ENCODE results near the gene PODXL.
"Not testable (repeated sequence)": the region's sequence is repeated elsewhere in the genome, so short reads cannot be mapped to it uniquely, and the experiment has no call there.

The PODXL gene

GRCh38 chr7:131507592-131508331 lies 48.7 kb downstream of the PODXL start:
- DNase-seq, result peak; percentile 70

GRCh38 chr7:131506597-131506996 lies 49.8 kb downstream of the PODXL start:
- no peak for DNase-seq

DNA sequence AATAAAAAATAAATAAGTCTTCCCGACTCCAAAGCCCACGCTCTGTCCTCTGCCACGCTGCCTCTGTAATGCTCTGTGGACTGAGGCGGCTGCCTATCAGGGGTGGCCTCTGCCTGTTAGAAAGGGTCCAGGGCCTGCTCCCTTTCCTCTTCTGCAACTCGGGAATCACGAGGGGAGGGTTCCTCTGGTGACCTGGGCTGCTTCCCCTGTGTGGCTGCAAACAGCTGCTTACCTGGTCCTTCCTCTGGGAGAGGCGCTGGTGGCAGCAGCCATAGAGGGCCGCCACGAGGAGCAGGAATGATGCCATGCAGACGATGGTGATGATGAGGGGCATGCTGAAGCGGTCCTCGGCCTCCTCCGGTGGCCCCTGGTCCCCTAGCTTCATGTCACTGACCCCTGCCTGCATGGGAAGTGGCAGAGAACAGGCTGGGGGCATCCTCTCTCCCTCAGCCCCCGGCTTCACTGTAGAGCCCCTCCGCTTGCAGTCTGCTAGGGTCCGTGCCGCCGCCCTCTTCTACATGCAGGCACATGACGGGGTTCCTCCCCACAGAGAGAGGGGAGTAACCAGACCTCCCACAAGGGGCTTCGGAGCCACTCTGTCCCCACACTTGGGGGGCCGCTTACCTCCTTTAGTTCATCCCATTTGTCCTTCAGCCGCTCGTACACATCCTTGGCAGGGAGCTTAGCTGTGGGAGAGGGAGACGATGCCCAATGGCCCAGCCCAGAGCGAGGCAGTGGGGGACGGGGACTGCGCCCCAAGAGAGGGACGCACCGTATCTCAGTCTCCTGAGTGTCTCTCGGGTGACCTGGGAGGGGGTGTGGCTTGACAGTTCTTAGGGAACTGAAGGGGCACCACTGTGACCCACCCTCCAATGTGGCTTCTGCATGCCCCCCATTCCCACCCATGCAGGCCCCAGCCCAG lies 50.5 kb downstream of the PODXL start:
- no peak for DNase-seq

DNA sequence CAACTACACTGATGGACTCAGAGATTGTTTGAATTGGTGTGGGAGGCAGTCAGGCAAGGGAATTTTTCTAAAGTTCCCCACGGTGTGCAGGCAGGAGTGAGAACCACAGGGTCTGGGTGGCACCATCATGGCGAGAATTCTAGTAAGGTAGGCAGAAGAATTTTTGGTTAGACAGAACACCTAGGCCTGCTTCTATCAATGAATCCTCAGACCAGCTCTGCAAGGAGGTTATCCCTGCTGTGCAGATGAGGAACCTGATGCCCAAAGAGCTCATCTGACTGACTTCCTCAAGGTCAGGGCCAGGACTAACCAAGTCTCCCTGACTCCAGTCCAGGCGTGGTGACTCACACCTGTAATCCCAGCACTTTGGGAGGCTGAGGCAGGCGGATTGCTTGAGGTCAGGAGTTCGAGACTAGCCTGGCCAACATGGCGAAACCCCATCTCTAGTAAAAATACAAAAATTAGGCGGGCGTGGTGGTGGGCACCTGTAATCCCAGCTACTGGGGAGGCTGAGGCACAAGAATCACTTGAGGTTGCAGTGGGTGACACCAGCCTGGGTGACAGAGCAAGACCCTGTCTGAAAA lies 51.3 kb downstream of the PODXL start:
- not testable (repeated sequence) for DNase-seq

- no peak for DNase-seq
Observed at GRCh38 chr7:131504157-131504899, 52.1 kb downstream of the PODXL start.

GRCh38 chr7:131503639-131504038 lies 52.8 kb downstream of the PODXL start:
- DNase-seq, result no peak

DNA sequence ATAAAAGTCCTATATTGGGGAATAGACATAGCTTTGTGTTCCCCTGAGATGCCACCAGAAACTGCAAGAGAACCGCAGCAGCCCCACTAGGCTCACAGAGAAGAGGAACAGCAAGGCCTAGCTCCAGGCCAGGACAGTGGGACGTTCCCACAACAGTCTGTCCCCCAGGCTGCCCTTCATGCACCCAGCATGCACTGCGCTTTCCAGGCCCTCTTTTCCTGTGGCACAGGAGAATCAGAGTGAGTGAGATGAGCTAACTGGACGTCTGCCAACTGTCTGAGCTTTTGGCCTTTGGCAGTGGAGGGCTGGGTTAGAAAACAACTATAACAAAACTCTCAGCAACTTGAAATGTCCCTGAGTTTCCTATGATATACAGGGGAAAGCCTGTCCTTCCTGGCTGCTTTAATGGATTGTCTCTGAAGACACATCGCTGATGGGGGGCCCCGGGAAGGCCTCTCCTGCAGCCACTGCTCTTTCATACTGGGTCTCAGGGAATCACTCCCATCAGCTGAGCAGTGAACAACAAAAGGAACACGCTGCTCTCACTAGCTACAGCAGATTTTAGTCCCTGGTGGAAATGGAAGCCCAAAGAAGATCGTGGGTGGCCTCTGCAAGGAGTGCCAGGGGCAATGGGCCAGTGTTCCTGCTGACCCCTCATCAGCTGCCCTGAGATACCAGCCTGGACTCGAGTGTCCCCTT lies 53.5 kb downstream of the PODXL start:
- peak; percentile 75 for DNase-seq

- no peak for DNase-seq
Observed at GRCh38 chr7:131501930-131502685, 54.3 kb downstream of the PODXL start.

- no peak for DNase-seq
Observed at GRCh38 chr7:131501422-131501821, 55.0 kb downstream of the PODXL start.

GRCh38 chr7:131500357-131500756 lies 56.1 kb downstream of the PODXL start:
- no peak for DNase-seq

GRCh38 chr7:131499801-131500200 lies 56.6 kb downstream of the PODXL start:
- DNase-seq, result no peak

GRCh38 chr7:131498237-131498885 lies 58.1 kb downstream of the PODXL start:
- DNase-seq, result no peak

DNA sequence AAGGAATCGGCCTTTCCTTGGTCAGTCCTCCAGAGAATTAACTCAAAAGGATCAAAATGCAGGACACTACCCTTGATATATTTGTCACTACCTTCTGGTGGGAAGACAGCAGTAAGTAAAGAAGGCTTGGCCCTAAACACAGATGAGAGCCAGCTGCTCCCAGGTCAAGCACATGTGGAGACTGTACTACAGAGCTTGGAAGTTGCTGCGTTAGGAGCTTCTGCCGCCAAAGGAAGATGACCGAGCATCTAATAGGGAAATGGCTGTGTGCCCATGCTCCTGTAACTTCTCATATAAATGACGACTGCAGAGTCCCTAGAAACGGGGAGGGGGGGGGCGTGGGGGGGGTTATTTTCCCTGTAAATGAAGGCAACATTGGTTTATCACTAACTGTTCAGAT lies 59.0 kb downstream of the PODXL start:
- no peak for DNase-seq

- no peak for DNase-seq
Observed at GRCh38 chr7:131495669-131496498, 60.5 kb downstream of the PODXL start.

DNA sequence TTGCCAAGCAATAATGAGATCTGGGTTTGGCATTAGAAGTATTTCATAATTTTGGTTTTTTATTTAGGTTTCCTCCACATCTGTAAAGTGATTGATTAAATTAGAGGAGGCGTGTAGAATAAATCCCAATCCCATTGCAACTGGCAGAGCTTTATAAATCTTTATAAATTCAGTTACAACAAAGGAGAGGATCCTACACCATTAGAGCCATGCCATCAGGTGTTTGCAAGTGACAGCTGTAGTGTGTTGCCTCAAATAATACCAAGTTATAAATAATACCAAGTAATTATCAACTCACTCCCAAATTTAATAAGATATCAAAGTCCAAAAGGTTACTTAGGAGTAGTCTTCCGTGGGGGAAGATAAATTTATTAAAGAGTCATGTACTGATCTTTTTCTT lies 62.2 kb downstream of the PODXL start:
- DNase-seq, result no peak

DNA sequence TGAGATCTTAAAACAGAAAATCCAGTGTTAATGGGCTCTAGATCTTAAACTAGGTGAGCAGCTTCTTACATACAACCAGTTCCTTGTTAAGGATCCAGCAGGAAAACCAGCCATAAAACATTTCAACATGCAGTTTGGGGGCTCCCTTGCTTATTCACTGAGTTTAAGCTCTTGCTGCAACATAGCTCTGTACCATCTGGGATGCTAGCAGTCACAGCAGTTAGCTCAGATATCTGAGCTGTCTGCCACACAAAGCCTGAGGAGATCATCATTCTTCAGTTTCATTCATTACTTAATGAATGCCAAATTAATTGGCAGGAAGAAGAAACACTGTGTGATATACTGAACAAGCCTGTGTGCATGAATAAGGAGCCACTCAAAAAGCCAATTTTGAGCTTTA lies 62.8 kb downstream of the PODXL start:
- no peak for DNase-seq

GRCh38 chr7:131493081-131493480 lies 63.3 kb downstream of the PODXL start:
- no peak for DNase-seq

GRCh38 chr7:131489881-131490280 lies 66.5 kb downstream of the PODXL start:
- no peak for DNase-seq

DNA sequence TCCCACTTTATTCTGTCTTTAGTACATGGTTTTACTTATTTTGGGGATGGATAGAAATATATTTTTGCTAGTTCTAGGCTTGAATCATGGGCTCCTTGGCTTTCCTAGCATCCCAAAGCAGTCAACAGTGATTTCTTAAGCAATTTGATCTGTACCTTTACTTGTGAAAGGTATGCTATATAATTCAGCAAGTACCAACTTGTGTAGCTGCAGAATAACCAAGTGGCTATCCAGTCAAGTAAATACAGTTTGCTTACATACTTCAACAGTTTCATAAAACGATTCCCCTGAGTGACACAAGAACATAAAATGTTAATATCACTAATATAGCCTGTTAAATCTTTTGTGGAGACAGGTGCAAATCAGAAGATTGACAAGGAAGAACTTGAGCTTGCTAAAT lies 67.2 kb downstream of the PODXL start:
- DNase-seq, result no peak

DNA sequence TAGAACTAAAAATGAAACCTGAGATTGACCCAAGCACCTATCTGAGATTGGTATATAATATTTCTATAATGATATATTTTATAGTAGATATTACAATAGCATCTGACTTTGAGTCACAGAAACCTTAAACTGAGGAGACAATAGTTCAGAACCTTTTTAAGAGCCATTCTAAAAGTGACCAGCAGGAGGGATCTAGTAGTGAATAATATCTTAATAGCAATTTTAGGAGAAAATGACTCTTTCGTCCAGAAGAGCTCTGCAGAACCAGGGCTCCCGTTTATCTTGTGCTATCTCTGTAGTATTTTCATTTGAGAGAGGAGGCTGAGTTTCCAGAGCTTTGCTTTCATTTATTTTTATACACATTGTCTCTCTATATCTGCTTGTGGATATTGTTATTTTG lies 68.1 kb downstream of the PODXL start:
- no peak for DNase-seq
